ENCODE measurements around the gene HINT3. TPM values are rescaled to one million over a fixed set of nuclear protein-coding genes. Genes with fewer than 3 reads are reported as not detected.

The HINT3 gene
- total RNA-seq, 1 experiment from 2014 or later: 15.1 TPM

- TF ChIP-seq CTCF (IDR thresholded peaks at IDR 0.05; ENCODE audit: unreplicated experiment): no peak
- BruUV-seq (replicated peaks): no TSS peak
- Mint-ChIP-seq H3K27ac (ENCODE audit: unreplicated experiment) (no peak overlapping the region), H3K4me1 (ENCODE audit: low read depth, unreplicated experiment) (no peaks in the 10 kb centered on the region), H3K27me3 (ENCODE audit: unreplicated experiment) (no peaks in the 10 kb centered on the region), H3K4me3 (ENCODE audit: low read depth, unreplicated experiment) (no peak overlapping the region), H3K36me3 (ENCODE audit: insufficient read depth, unreplicated experiment) (no peaks in the 10 kb centered on the region), H3K9me3 (ENCODE audit: low read depth, unreplicated experiment) (no peaks in the 10 kb centered on the region)
- no peak for DNase-seq
- CTCF ChIA-PET: no interaction called here
- intact Hi-C loops (cut with micrococcal nuclease; ENCODE audit: unreplicated experiment): no loop called here
These were observed 27.7 kb downstream of the HINT3 start for GRCh38 chr6:125984311-125984710.

GRCh38 chr6:125985522-125985921 lies 29.0 kb downstream of the HINT3 start:
- H3K27ac Mint-ChIP-seq (ENCODE audit: unreplicated experiment): no peak overlapping the region
- no peak overlapping the region for H3K4me3 Mint-ChIP-seq (ENCODE audit: low read depth, unreplicated experiment)
- H3K36me3 Mint-ChIP-seq (ENCODE audit: insufficient read depth, unreplicated experiment): no peaks in the 10 kb centered on the region
- no peaks in the 10 kb centered on the region for H3K4me1 Mint-ChIP-seq (ENCODE audit: low read depth, unreplicated experiment)
- no TSS peak for BruUV-seq (replicated peaks)
- CTCF ChIA-PET: interaction anchor here (1.5 to 1.6 kb wide), 2 partner anchors 11 to 195 kb away, joined by 3 to 7 read pairs; partner anchors contain the start of gene NCOA7
- no peaks in the 10 kb centered on the region for H3K27me3 Mint-ChIP-seq (ENCODE audit: unreplicated experiment)
- DNase-seq: no peak
- H3K9me3 Mint-ChIP-seq (ENCODE audit: low read depth, unreplicated experiment): no peaks in the 10 kb centered on the region
- intact Hi-C loops (cut with micrococcal nuclease; ENCODE audit: unreplicated experiment): no loop called here
- no peak for TF ChIP-seq CTCF (IDR thresholded peaks at IDR 0.05; ENCODE audit: unreplicated experiment)

GRCh38 chr6:125985979-125986300 lies 29.4 kb downstream of the HINT3 start:
- CTCF ChIA-PET: interaction anchor here (1.5 to 1.6 kb wide), 3 partner anchors 12 to 195 kb away, joined by 3 to 7 read pairs (median 4); partner anchors contain the start of gene NCOA7
- no peaks in the 10 kb centered on the region for H3K36me3 Mint-ChIP-seq (ENCODE audit: insufficient read depth, unreplicated experiment)
- no peak overlapping the region for H3K27ac Mint-ChIP-seq (ENCODE audit: unreplicated experiment)
- no peaks in the 10 kb centered on the region for H3K9me3 Mint-ChIP-seq (ENCODE audit: low read depth, unreplicated experiment)
- no peak for TF ChIP-seq CTCF (IDR thresholded peaks at IDR 0.05; ENCODE audit: unreplicated experiment)
- BruUV-seq (replicated peaks): TSS peak; percentile 92
- H3K4me1 Mint-ChIP-seq (ENCODE audit: low read depth, unreplicated experiment): no peaks in the 10 kb centered on the region
- intact Hi-C loops (cut with micrococcal nuclease; ENCODE audit: unreplicated experiment): no loop called here
- no peak overlapping the region for H3K4me3 Mint-ChIP-seq (ENCODE audit: low read depth, unreplicated experiment)
- no peaks in the 10 kb centered on the region for H3K27me3 Mint-ChIP-seq (ENCODE audit: unreplicated experiment)
- DNase-seq: no peak

GRCh38 chr6:125986301-125987025 lies 29.9 kb downstream of the HINT3 start, which contains the start of gene TRMT11:
TSS of gene TRMT11 (plus strand) at chr6:125986540. CDS start at chr6:125986551, 11 bp downstream.
- CTCF ChIA-PET: interaction anchor here (0.5 to 1.6 kb wide), 4 partner anchors 12 to 196 kb away, joined by 3 to 9 read pairs (median 6); partner anchors contain the start of gene NCOA7
- TF ChIP-seq CTCF (IDR thresholded peaks at IDR 0.05; ENCODE audit: unreplicated experiment): no peak
- TSS peak; percentile 62 for BruUV-seq (replicated peaks)
- Mint-ChIP-seq H3K27me3 (ENCODE audit: unreplicated experiment) (no peaks in the 10 kb centered on the region), H3K4me3 (ENCODE audit: low read depth, unreplicated experiment) (no peak within 1 kb of the TSS), H3K4me1 (ENCODE audit: low read depth, unreplicated experiment) (no peaks in the 10 kb centered on the region), H3K36me3 (ENCODE audit: insufficient read depth, unreplicated experiment) (no peaks in the 10 kb centered on the region), H3K27ac (ENCODE audit: unreplicated experiment) (no peak within 1 kb of the TSS), H3K9me3 (ENCODE audit: low read depth, unreplicated experiment) (no peaks in the 10 kb centered on the region)
- DNase-seq: peak; percentile 83
- intact Hi-C loops (cut with micrococcal nuclease; ENCODE audit: unreplicated experiment): no loop called here
